Loucy (cell line): Measurements from ENCODE around the gene MRPL53.

Experiments
- H2AFZ ChIP-seq: fragments of 200-600 bp; sonication (generic); 2 replicates; pipeline ENCODE4 v1.6.0; 2016; ENCODE audit warnings: antibody characterized with exemption, mild to moderate bottlenecking, low read length, moderate library complexity
- H3F3A ChIP-seq: fragments of 200-600 bp; 2 replicates; pipeline ENCODE4 v1.6.0; 2016; ENCODE audit warnings: antibody characterized with exemption, low read depth, mild to moderate bottlenecking
- H3K27me3 ChIP-seq: fragments of 200-600 bp; sonication (generic); 2 replicates; pipeline ENCODE4 v1.6.1; 2014; ENCODE audit warnings: low read length, mild to moderate bottlenecking; ENCODE audit not compliant: insufficient read depth, poor library complexity, severe bottlenecking
- H3K36me3 ChIP-seq: fragments of 200-600 bp; sonication (generic); 2 replicates; pipeline ENCODE4 v1.6.1; 2016; ENCODE audit warnings: low read length; ENCODE audit not compliant: insufficient read depth
- H3K4me1 ChIP-seq: fragments of 200-600 bp; sonication (generic); 2 replicates; pipeline ENCODE4 v1.5.1; 2014; ENCODE audit warnings: low read length, mild to moderate bottlenecking; ENCODE audit not compliant: insufficient read depth, poor library complexity, severe bottlenecking
- H3K4me2 ChIP-seq: fragments of 200-600 bp; sonication (generic); 2 replicates; pipeline ENCODE4 v1.6.0; 2014; ENCODE audit warnings: antibody characterized with exemption, low read length, low read depth, mild to moderate bottlenecking; ENCODE audit not compliant: poor library complexity, severe bottlenecking
- H3K4me3 ChIP-seq: fragments of 200-600 bp; sonication (generic); 2 replicates; pipeline ENCODE4 v1.5.1; 2014; ENCODE audit warnings: low read length, mild to moderate bottlenecking, mixed read lengths; ENCODE audit not compliant: poor library complexity, severe bottlenecking
- H3K79me2 ChIP-seq: fragments of 200-600 bp; sonication (generic); 2 replicates; pipeline ENCODE4 v1.6.1; 2014; ENCODE audit warnings: low read length; ENCODE audit not compliant: insufficient read depth
- H3K9ac ChIP-seq: fragments of 200-600 bp; sonication (generic); 2 replicates; pipeline ENCODE4 v1.6.0; 2014; ENCODE audit warnings: mild to moderate bottlenecking, low read depth, low read length, moderate library complexity; ENCODE audit not compliant: poor library complexity, severe bottlenecking
- H3K9me2 ChIP-seq: fragments of 200-600 bp; sonication (generic); replicated peaks from 2 replicates; pipeline ENCODE4 v1.6.1; 2016; ENCODE audit warnings: low read depth, low read length, mixed read lengths
- H3K9me3 ChIP-seq: fragments of 200-600 bp; sonication (generic); 2 replicates; pipeline ENCODE4 v1.6.1; 2014; ENCODE audit warnings: mild to moderate bottlenecking, antibody characterized with exemption, low read length, low read depth; ENCODE audit not compliant: insufficient read depth
- H4K20me1 ChIP-seq: fragments of 200-600 bp; sonication (generic); 2 replicates; pipeline ENCODE4 v1.6.0; 2014; ENCODE audit warnings: antibody characterized with exemption, low read length, mild to moderate bottlenecking; ENCODE audit not compliant: insufficient read depth, poor library complexity, severe bottlenecking
- EZH2phosphoT487 ChIP-seq: fragments of 200-600 bp; IDR thresholded peaks from 2 replicates; pipeline ENCODE4 v1.6.1; 2018; ENCODE audit warnings: antibody characterized with exemption, mild to moderate bottlenecking, moderate library complexity, borderline replicate concordance
- TF ChIP-seq, protein P1 (sequence below): fragments of 200-600 bp; sonication (generic); conservative IDR thresholded peaks from 2 replicates; pipeline ENCODE4 v1.5.1; 2014; ENCODE audit warnings: mild to moderate bottlenecking, antibody characterized with exemption, low read length

The MRPL53 gene

DNA sequence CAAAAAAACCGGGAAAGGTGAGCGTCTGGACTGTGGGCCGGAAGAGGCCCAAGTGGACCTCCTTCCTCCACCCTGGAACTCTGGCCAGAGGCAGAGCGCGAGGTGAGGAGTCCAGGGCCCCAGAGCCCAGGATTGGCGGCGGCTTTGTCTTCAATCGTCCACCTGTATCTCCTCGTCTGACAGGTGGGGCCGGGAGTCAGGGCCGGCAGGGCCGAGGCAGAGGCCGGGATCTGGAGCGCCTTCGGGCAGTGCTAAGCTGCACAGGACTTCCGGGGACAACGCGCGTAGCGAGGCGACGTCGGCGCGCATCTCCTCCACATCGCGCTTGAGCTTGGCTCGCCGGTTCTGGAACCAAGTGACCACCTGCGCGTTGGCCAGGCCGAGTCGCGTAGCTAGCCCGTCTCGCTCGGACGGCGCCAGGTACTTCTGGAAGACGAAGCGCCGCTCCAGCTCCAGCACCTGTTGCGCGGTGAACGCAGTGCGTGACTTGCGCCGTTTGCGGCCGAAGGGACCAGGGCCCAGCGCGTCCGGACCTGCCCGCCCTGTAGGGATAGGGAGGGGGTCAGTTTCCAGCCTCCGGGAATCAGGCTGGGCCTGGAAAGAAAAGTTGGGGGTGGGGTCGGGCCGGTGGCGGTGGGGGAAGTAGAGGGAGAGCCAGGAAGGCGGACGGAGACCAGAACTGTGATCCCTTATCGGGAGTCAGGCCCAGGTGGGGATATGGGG is 25.5 kb upstream of the MRPL53 start:
- H3K4me1 ChIP-seq = peaks cover 6% of the 10 kb centered on the region
- no peak overlapping the region for H3K4me2 ChIP-seq
- no peak overlapping the region for H3K4me3 ChIP-seq
- no peaks in the 10 kb centered on the region for H3K9me3 ChIP-seq
- H4K20me1 ChIP-seq = no peaks in the 10 kb centered on the region
- peaks cover 7% of the 10 kb centered on the region for H3K79me2 ChIP-seq
- H3K27me3 ChIP-seq = no peaks in the 10 kb centered on the region
- H3K9ac ChIP-seq = no peak overlapping the region
- H2AFZ ChIP-seq = no peak overlapping the region
- H3F3A ChIP-seq = no peaks in the 10 kb centered on the region
- TF ChIP-seq, protein P1, sequence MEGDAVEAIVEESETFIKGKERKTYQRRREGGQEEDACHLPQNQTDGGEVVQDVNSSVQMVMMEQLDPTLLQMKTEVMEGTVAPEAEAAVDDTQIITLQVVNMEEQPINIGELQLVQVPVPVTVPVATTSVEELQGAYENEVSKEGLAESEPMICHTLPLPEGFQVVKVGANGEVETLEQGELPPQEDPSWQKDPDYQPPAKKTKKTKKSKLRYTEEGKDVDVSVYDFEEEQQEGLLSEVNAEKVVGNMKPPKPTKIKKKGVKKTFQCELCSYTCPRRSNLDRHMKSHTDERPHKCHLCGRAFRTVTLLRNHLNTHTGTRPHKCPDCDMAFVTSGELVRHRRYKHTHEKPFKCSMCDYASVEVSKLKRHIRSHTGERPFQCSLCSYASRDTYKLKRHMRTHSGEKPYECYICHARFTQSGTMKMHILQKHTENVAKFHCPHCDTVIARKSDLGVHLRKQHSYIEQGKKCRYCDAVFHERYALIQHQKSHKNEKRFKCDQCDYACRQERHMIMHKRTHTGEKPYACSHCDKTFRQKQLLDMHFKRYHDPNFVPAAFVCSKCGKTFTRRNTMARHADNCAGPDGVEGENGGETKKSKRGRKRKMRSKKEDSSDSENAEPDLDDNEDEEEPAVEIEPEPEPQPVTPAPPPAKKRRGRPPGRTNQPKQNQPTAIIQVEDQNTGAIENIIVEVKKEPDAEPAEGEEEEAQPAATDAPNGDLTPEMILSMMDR = no peak
- TF ChIP-seq EZH2phosphoT487 = no peak
- no peaks in the 10 kb centered on the region for H3K9me2 ChIP-seq
- H3K36me3 ChIP-seq = peaks cover 11% of the 10 kb centered on the region; the same call in 1 of the 2 replicates

DNA sequence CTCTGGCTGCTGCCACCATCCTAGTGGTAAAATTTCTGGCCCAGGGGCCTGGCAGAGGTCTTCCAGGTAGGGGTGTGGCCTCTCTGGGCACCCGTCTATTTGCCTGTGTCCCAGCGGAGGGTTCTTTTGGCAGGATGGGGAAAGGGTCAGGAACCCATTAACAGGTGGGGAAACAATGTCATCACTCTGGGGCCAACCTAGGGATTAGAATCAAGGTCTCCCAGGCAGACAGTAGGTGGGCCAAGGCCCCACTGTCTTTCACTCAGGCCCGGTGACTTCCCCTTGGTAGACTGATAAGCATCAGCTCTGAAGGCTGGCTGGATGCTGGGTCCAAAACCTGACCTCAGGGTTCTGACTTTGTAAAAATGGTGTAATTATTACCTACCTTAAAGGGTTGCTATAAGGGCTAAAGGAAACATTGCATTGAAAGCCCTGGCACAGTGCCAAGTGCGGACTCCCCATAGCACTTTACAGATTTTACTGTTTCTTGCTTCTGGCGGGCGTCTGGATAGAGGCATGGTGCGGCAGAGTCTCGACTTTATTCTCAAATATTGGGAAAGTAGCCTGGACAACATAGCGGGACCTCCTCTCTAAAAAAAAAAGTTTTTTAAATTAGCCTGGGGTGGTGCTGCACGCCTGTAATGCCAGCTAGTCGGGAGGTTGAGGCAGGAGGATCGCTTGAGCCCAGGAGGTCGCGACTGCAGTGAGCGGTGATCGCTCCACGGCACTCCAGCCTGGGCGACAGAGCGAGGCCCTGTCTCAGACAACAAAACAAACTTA is 24.7 kb upstream of the MRPL53 start:
- Histone ChIP-seq H3K9ac (no peak overlapping the region), H4K20me1 (no peaks in the 10 kb centered on the region), H3F3A (no peaks in the 10 kb centered on the region), H3K4me1 (peaks cover 2% of the 10 kb centered on the region), H3K79me2 (0 out of 2 replicates have a peak, but pooled peaks cover under 1% of the 10 kb centered on the region), H3K9me2 (no peaks in the 10 kb centered on the region), H3K27me3 (no peaks in the 10 kb centered on the region), H3K4me3 (no peak overlapping the region), H2AFZ (no peak overlapping the region), H3K4me2 (no peak overlapping the region), H3K36me3 (peaks cover 19% of the 10 kb centered on the region; the same call in 1 of the 2 replicates), H3K9me3 (no peaks in the 10 kb centered on the region)
- no peak for TF ChIP-seq EZH2phosphoT487
- TF ChIP-seq, protein P1 = no peak

DNA sequence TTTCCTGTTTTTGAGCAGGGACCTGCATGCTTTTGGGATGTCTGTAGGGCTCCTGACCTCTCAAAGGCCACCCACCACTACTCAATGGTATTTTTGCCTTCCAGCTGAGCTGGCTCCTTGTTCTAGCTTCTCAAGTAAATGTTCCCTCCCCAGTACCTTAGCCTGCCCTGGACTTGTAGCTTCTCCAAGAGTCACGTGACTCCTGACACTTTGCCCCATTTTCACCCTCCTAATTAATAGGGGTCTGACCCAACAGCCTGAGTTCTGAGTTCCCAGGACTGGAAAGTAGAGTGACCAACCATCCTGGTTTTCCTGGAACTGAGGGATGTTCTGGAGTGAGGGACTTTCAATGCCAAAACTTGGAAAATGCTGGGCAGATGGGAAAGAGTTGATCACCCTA is 23.0 kb upstream of the MRPL53 start:
- H4K20me1 ChIP-seq = no peaks in the 10 kb centered on the region
- H3K9me3 ChIP-seq = no peaks in the 10 kb centered on the region
- no peaks in the 10 kb centered on the region for H3K27me3 ChIP-seq
- H3K9ac ChIP-seq = no peak overlapping the region
- H3K9me2 ChIP-seq = no peaks in the 10 kb centered on the region
- no peaks in the 10 kb centered on the region for H3K4me1 ChIP-seq
- no peak overlapping the region for H2AFZ ChIP-seq
- H3K36me3 ChIP-seq = peaks cover 36% of the 10 kb centered on the region; the same call in 1 of the 2 replicates
- H3K79me2 ChIP-seq = no peaks in the 10 kb centered on the region
- H3K4me3 ChIP-seq = no peak overlapping the region
- H3K4me2 ChIP-seq = no peak overlapping the region
- TF ChIP-seq, protein P1 = no peak
- no peak for TF ChIP-seq EZH2phosphoT487
- H3F3A ChIP-seq = no peaks in the 10 kb centered on the region
